Hepatocyte (in vitro differentiated cells): ENCODE measurements around the gene BCKDK.

Experiments used
- CTCF ChIP-seq: fragments of 200-600 bp; sonication (generic); IDR thresholded peaks from 2 replicates; pipeline ENCODE4 v1.5.1; 2016; ENCODE audit warnings: antibody characterized with exemption, mild to moderate bottlenecking; ENCODE audit not compliant: poor library complexity
- EZH2 ChIP-seq: fragments of 200-600 bp; sonication (generic); IDR thresholded peaks from 2 replicates; pipeline ENCODE4 v1.6.1; 2016; ENCODE audit warnings: antibody characterized with exemption, mild to moderate bottlenecking, borderline replicate concordance
- EZH2phosphoT487 ChIP-seq: fragments of 200-600 bp; sonication (generic); IDR thresholded peaks from one replicate; pipeline ENCODE4 v1.6.1; 2018; ENCODE audit warnings: antibody characterized with exemption, mild to moderate bottlenecking, low read depth, moderate library complexity; ENCODE audit not compliant: unreplicated experiment, severe bottlenecking

GRCh38 chr16:31148281-31148728 is 40.1 kb downstream of the BCKDK start:
- no peak for TF ChIP-seq CTCF
- TF ChIP-seq EZH2: no peak
- TF ChIP-seq EZH2phosphoT487: no peak
